HepG2 (cell line): ENCODE measurements around the gene VPS37B. TPM values are rescaled to one million over a fixed set of nuclear protein-coding genes. Genes with fewer than 3 reads are reported as not detected.

Experiments
- ATAC-seq: fragments of 200-7000 bp; cut with Tn5 transposase; 3 replicates; pipeline ENCODE4 v1.9.1; 2020; ENCODE audit warnings: mild to moderate bottlenecking, moderate library complexity
- BruUV-seq: library from RNA; stranded (reverse); fragments of 400-500 nt; replicated peaks from 2 replicates; lab custom pipeline; 2021; lab: Mats Ljungman, UMichigan
- CTCF ChIA-PET: fragments of 300-600 bp; formaldehyde crosslinking; extraction: SDS; loops from one replicate; lab custom pipeline; 2021; ENCODE audit warnings: low total read pairs, inconsistent platforms, low intra/inter-chr PET ratio; lab: Yijun Ruan, JAX
- POLR2A ChIA-PET: fragments of 350-600 bp; sonication (Branson Sonifier 250); formaldehyde crosslinking; loops from one replicate; lab custom pipeline; 2020; ENCODE audit warnings: antibody characterized with exemption, inconsistent platforms; lab: Yijun Ruan, JAX
- DNase-seq: peaks from one replicate; pipeline ENCODE4 v3.0.0-alpha.2; 2015; ENCODE audit warnings: low spot score
- FAIRE-seq: peaks from 3 replicates; lab custom pipeline; 2011; peaks lifted over from hg19 to GRCh38; lab: Jason Lieb, UNC
- H2AFZ ChIP-seq: one replicate; pipeline ENCODE4 v1.6.1; 2011; ENCODE audit warnings: low read length, inconsistent platforms
- H3K27ac ChIP-seq: fragments of 300-600 bp; 3 replicates; pipeline ENCODE4 v1.8.0; 2011; ENCODE audit warnings: mixed run types, mild to moderate bottlenecking, mixed read lengths, low read length, inconsistent platforms; ENCODE audit not compliant: insufficient read depth; ENCODE audit errors: extremely low read length
- H3K27me3 ChIP-seq, 2 experiments: fragments of 200-600 bp in 1 of 2; 2 replicates in 1 of 2; 3 replicates in 1 of 2; pipeline versions ENCODE4 v1.6.0 to v1.8.0; 2011; ENCODE audit warnings: low read length in 2 of 2, mild to moderate bottlenecking in 2 of 2, moderate library complexity in 2 of 2, inconsistent platforms in 1 of 2; ENCODE audit not compliant: insufficient read depth in 2 of 2, control insufficient read depth in 1 of 2
- H3K36me3 ChIP-seq, 2 experiments: fragments of 200-600 bp in 1 of 2; replicated peaks in 1 of 2; 2 replicates in 1 of 2; 3 replicates in 1 of 2; pipeline versions ENCODE4 v1.5.1 to v1.8.0; 2011; ENCODE audit warnings: low read length in 2 of 2, inconsistent platforms in 1 of 2; ENCODE audit not compliant: insufficient read depth in 2 of 2, control insufficient read depth in 1 of 2
- H3K4me1 ChIP-seq: 2 replicates; pipeline ENCODE4 v1.5.1; 2012; ENCODE audit warnings: low read length, inconsistent platforms; ENCODE audit not compliant: insufficient read depth
- H3K4me2 ChIP-seq: 2 replicates; pipeline ENCODE4 v1.6.0; 2011; ENCODE audit warnings: low read depth, low read length, inconsistent platforms
- H3K4me3 ChIP-seq, 3 experiments: fragments of 200-600 bp in 1 of 3; sonication (generic), shearing (Covaris generic) in 1 of 3; replicated peaks in 1 of 3; 2 replicates each; pipeline ENCODE4 v1.5.1; 2011 to 2016; ENCODE audit warnings: low read length in 3 of 3, inconsistent platforms in 2 of 3, low read depth in 2 of 3, mild to moderate bottlenecking in 2 of 3, control low read depth in 1 of 3, mixed read lengths in 1 of 3; ENCODE audit not compliant: insufficient read depth in 1 of 3
- H3K79me2 ChIP-seq: one replicate; pipeline ENCODE4 v1.6.1; 2011; ENCODE audit warnings: low read length, inconsistent platforms; ENCODE audit not compliant: insufficient read depth
- H3K9ac ChIP-seq: 2 replicates; pipeline ENCODE4 v1.6.0; 2011; ENCODE audit warnings: mild to moderate bottlenecking, low read depth, low read length, inconsistent platforms; ENCODE audit not compliant: insufficient read depth
- H3K9me3 ChIP-seq: 2 replicates; pipeline ENCODE4 v1.5.1; 2012; ENCODE audit warnings: mild to moderate bottlenecking, low read length
- H4K20me1 ChIP-seq: 2 replicates; pipeline ENCODE4 v1.6.0; 2011; ENCODE audit warnings: inconsistent platforms, mild to moderate bottlenecking, low read length, moderate library complexity; ENCODE audit not compliant: insufficient read depth
- GABPA ChIP-seq, 2 experiments: IDR thresholded peaks; 2 replicates each; pipeline ENCODE4 v1.6.1; 2011 to 2016; ENCODE audit warnings: low read depth in 2 of 2, low read length in 1 of 2, missing biosample characterization in 1 of 2, missing genetic modification characterization in 1 of 2
- GABPB1 ChIP-seq: IDR thresholded peaks from 2 replicates; pipeline ENCODE4 v1.6.1; 2016; ENCODE audit warnings: mild to moderate bottlenecking, missing genetic modification reagents, moderate library complexity, missing compliant biosample characterization
- NR2F1 ChIP-seq, 2 experiments: fragments of 450-650 bp in 1 of 2; formaldehyde crosslinking in 1 of 2; IDR thresholded peaks; 2 replicates each; pipeline versions ENCODE4 v1.5.0 to v1.6.1; 2016 to 2020; ENCODE audit warnings: mild to moderate bottlenecking in 1 of 2, missing compliant biosample characterization in 1 of 2, missing genetic modification reagents in 1 of 2, moderate library complexity in 1 of 2
- SIN3A ChIP-seq: IDR thresholded peaks from 2 replicates; pipeline ENCODE4 v1.6.1; 2011; ENCODE audit warnings: low read depth, mild to moderate bottlenecking, control low read depth, low read length, borderline replicate concordance
- ZFP91 ChIP-seq: sonication (generic); formaldehyde crosslinking; IDR thresholded peaks from 2 replicates; pipeline ENCODE4 v1.9.0; 2022; ENCODE audit warnings: missing genetic modification reagents, mild to moderate bottlenecking, borderline replicate concordance
- ZFY ChIP-seq: sonication (generic); formaldehyde crosslinking; IDR thresholded peaks from 2 replicates; pipeline ENCODE4 v1.4.0; 2020; ENCODE audit warnings: missing genetic modification reagents
- ZNF382 ChIP-seq: sonication (generic); formaldehyde crosslinking; IDR thresholded peaks from 2 replicates; pipeline ENCODE4 v1.5.0; 2020; ENCODE audit warnings: missing genetic modification reagents, mild to moderate bottlenecking, borderline replicate concordance
- ZNF800 ChIP-seq: sonication (generic); formaldehyde crosslinking; IDR thresholded peaks from 2 replicates; pipeline ENCODE4 v1.4.0; 2020; ENCODE audit warnings: missing genetic modification reagents
- WGBS: methylation state at CpG from one replicate; pipeline ENCODE4 v1.1.6; 2017; ENCODE audit warnings: low lambda C conversion rate; 5-methylcytosine and 5-hydroxymethylcytosine counted together
- in situ Hi-C: cut with HindIII; loops from 2 replicates; pipeline ENCODE4 v1.10.0; 2017; ENCODE audit warnings: low pct_unique_long_range_greater_than_20kb; ENCODE audit not compliant: extremely low pct_ligation_motif_present
- intact Hi-C: fragments of 100-400 bp; cut with micrococcal nuclease; formaldehyde crosslinking; loops from one replicate; pipeline ENCODE4 v1.10.0; 2022; ENCODE audit not compliant: unreplicated experiment
- polyA plus RNA-seq, 8 experiments: library from polyadenylated mRNA; depleted of rRNA in 3 of 8; stranded (reverse) in 7 of 8; unstranded in 1 of 8; fragments of >200 nt; fragmentation: Illumina TruSeq in 4 of 8; extraction: Trizol in 4 of 8; gene quantifications; 2 replicates each; pipeline versions ENCODE4 v1.2.1 to v1.2.3, GENCODE V29; 2011 to 2016; ENCODE audit warnings: low read depth in 4 of 8, missing spikeins in 1 of 8, mixed read lengths in 1 of 8; ENCODE audit not compliant: insufficient read depth in 1 of 8
- total RNA-seq, 5 experiments: library from RNA; depleted of rRNA; stranded (reverse); fragments of >200 nt; fragmentation: Illumina TruSeq; extraction: Trizol; gene quantifications; 2 replicates each; pipeline ENCODE4 v1.2.3, GENCODE V29; 2016; ENCODE audit warnings: low read depth in 1 of 5
- TF ChIP-seq, protein P1 (sequence below): sonication (generic); formaldehyde crosslinking; IDR thresholded peaks from 2 replicates; pipeline ENCODE4 v1.4.0; 2020; ENCODE audit warnings: missing genetic modification reagents

The VPS37B gene
- total and polyA plus RNA-seq, 2 of the 13 experiments (the other 11 are each of a cell fraction or from before 2014, with no cell fraction given) = 4.6 to 5.3 TPM

- TF ChIP-seq ZNF800 (CRISPR knock-in tag) (0 out of 2 replicates have a peak, but pooled peaks have one; percentile 23), ZFP91 (CRISPR knock-in tag) (0 out of 2 replicates have a peak, but pooled peaks have one; percentile 28), NR2F1 (CRISPR knock-in tag; IDR thresholded peaks at IDR 0.05) (peak in 1 of 2 experiments; percentile 45; a peak in 1 of 4 replicates)
These were observed 59.6 kb downstream of the VPS37B start (continued) for GRCh38 chr12:122836027-122836921.

- no peaks in the 10 kb centered on the region for H3K36me3 ChIP-seq
- no peaks in the 10 kb centered on the region for H4K20me1 ChIP-seq
- no peak overlapping the region for H2AFZ ChIP-seq
- FAIRE-seq (no peak), DNase-seq (no peak), ATAC-seq (peak; percentile 29)
- peaks cover 52% of the 10 kb centered on the region for H3K4me1 ChIP-seq
- H3K4me2 ChIP-seq = peak overlapping the region; percentile 97
- 0 out of 2 replicates have a peak, but pooled peaks have one; percentile 40 for TF ChIP-seq ZFY (CRISPR knock-in tag)
- 0 out of 2 replicates have a peak, but pooled peaks have one; percentile 18 for TF ChIP-seq SIN3A
- peak; percentile 63; the same call in 1 of the 2 replicates for TF ChIP-seq GABPB1 (CRISPR knock-in tag)
- TF ChIP-seq, protein P1, sequence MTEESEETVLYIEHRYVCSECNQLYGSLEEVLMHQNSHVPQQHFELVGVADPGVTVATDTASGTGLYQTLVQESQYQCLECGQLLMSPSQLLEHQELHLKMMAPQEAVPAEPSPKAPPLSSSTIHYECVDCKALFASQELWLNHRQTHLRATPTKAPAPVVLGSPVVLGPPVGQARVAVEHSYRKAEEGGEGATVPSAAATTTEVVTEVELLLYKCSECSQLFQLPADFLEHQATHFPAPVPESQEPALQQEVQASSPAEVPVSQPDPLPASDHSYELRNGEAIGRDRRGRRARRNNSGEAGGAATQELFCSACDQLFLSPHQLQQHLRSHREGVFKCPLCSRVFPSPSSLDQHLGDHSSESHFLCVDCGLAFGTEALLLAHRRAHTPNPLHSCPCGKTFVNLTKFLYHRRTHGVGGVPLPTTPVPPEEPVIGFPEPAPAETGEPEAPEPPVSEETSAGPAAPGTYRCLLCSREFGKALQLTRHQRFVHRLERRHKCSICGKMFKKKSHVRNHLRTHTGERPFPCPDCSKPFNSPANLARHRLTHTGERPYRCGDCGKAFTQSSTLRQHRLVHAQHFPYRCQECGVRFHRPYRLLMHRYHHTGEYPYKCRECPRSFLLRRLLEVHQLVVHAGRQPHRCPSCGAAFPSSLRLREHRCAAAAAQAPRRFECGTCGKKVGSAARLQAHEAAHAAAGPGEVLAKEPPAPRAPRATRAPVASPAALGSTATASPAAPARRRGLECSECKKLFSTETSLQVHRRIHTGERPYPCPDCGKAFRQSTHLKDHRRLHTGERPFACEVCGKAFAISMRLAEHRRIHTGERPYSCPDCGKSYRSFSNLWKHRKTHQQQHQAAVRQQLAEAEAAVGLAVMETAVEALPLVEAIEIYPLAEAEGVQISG = peak; percentile 13; the same call in 1 of the 2 replicates
- no peak for TF ChIP-seq ZNF382
- peak; percentile 37 for TF ChIP-seq GABPA (IDR thresholded peaks at IDR 0.05; ENCODE audit: low read depth, low read length)
- TF ChIP-seq GABPA (CRISPR knock-in tag; IDR thresholded peaks at IDR 0.05; ENCODE audit: low read depth) = no peak
- intact Hi-C loops = no loop called here
- POLR2A ChIA-PET = interaction anchor here (1.9 kb wide), 2 partner anchors 9 to 139 kb away, joined by 5 to 6 read pairs; partner anchors contain the start of gene OGFOD2
- CTCF ChIA-PET = no interaction called here
- H3K79me2 ChIP-seq = peaks cover 4% of the 10 kb centered on the region
- H3K9me3 ChIP-seq = no peaks in the 10 kb centered on the region
- in situ Hi-C loops = no loop called here
- no TSS peak for BruUV-seq
- H3K9ac ChIP-seq = peak overlapping the region; percentile 68
- peak overlapping the region; percentile 67 to 96 (median 75) for H3K4me3 ChIP-seq
- no peaks in the 10 kb centered on the region; a peak in 1 of 5 replicates for H3K27me3 ChIP-seq
- no peak overlapping the region for H3K27ac ChIP-seq
- WGBS = no CpG with 5 or more reads among the region's 43 CpGs
These were observed 60.2 kb downstream of the VPS37B start for GRCh38 chr12:122835750-122836026.
